NCI-H1417 (cell line): ENCODE data around the gene DGCR8.
A peak's percentile ranks its signal among the peaks of the same experiment; 100 is the strongest.

ENCODE experiments used
- DNase-seq, 3 experiments: peaks; one replicate each; lab custom pipeline; 2025; lab: John Stamatoyannopoulos, UW

The DGCR8 gene

GRCh38 chr22:20109411-20110358 lies 29.6 kb downstream of the DGCR8 start:
- no peak for DNase-seq

GRCh38 chr22:20110359-20110985 lies 30.4 kb downstream of the DGCR8 start:
- DNase-seq: no peak

GRCh38 chr22:20111045-20111688 lies 31.1 kb downstream of the DGCR8 start:
- peak in 1 of 3 experiments; percentile 14 for DNase-seq

GRCh38 chr22:20111689-20112622 lies 31.9 kb downstream of the DGCR8 start:
- peak in 1 of 3 experiments; percentile 2 for DNase-seq

GRCh38 chr22:20112623-20113511 lies 32.8 kb downstream of the DGCR8 start:
- peak in 1 of 3 experiments; percentile 5 for DNase-seq

GRCh38 chr22:20113551-20114310 lies 33.7 kb downstream of the DGCR8 start:
- no peak for DNase-seq

- DNase-seq: no peak
Observed at GRCh38 chr22:20114506-20115475, 34.8 kb downstream of the DGCR8 start.

GRCh38 chr22:20115691-20116375 lies 35.8 kb downstream of the DGCR8 start, which contains the start of gene RANBP1:
RANBP1 (plus strand) TSS chr22:20116104; CDS start chr22:20116185, 81 bp downstream.
- DNase-seq: no peak

GRCh38 chr22:20116376-20116950 lies 36.4 kb downstream of the DGCR8 start:
- peak in 1 of 3 experiments; percentile 34 for DNase-seq

- DNase-seq: peak; percentile 93 to 97 (median 95)
Observed at GRCh38 chr22:20116951-20117632, 37.1 kb downstream of the DGCR8 start, which contains the start of gene TRMT2A. TRMT2A (minus strand) TSS chr22:20117226; CDS start chr22:20116906, 320 bp downstream.

- DNase-seq: peak in 2 of 3 experiments; percentile 30 to 37
Observed at GRCh38 chr22:20117633-20118299, 37.7 kb downstream of the DGCR8 start.

GRCh38 chr22:20118300-20119020 lies 38.4 kb downstream of the DGCR8 start:
- DNase-seq: peak in 1 of 3 experiments; percentile 1

- no peak for DNase-seq
Observed at GRCh38 chr22:20121856-20122415, 41.9 kb downstream of the DGCR8 start.

- no peak for DNase-seq
Observed at GRCh38 chr22:20123366-20124082, 43.5 kb downstream of the DGCR8 start.
